HG03135 (cell line): ENCODE results near the gene ZNF81.
"Not testable (repeated sequence)": the region's sequence is repeated elsewhere in the genome, so short reads cannot be mapped to it uniquely, and the experiment has no call there.

Source experiments
- ATAC-seq: cut with Tn5 transposase; IDR thresholded peaks from one replicate; pipeline ENCODE4 v1.9.1; 2021; ENCODE audit warnings: mild to moderate bottlenecking, moderate library complexity; ENCODE audit not compliant: unreplicated experiment

The ZNF81 gene

DNA sequence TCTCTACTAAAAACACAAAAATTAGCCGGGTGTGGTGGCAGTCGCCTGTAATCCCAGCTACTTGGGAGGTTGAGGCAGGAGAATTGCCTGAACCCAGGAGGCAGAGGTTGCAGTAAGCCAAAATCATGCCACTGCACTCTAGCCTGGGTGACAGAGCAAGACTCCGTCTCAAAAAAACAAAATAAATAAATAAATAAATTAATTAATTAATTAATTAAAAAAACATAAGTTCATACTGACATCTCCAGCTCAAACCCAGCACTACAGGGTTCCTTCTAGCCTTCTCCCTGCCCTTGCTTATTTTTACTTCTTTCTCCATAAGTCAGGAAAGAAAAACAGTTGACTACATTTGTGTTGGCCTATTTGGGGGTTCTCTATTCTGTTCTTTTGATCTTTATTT is 95.3 kb downstream of the ZNF81 start:
- not testable (repeated sequence) for ATAC-seq

GRCh38 chrX:47933946-47934345 is 97.2 kb downstream of the ZNF81 start:
- ATAC-seq, result no peak

DNA sequence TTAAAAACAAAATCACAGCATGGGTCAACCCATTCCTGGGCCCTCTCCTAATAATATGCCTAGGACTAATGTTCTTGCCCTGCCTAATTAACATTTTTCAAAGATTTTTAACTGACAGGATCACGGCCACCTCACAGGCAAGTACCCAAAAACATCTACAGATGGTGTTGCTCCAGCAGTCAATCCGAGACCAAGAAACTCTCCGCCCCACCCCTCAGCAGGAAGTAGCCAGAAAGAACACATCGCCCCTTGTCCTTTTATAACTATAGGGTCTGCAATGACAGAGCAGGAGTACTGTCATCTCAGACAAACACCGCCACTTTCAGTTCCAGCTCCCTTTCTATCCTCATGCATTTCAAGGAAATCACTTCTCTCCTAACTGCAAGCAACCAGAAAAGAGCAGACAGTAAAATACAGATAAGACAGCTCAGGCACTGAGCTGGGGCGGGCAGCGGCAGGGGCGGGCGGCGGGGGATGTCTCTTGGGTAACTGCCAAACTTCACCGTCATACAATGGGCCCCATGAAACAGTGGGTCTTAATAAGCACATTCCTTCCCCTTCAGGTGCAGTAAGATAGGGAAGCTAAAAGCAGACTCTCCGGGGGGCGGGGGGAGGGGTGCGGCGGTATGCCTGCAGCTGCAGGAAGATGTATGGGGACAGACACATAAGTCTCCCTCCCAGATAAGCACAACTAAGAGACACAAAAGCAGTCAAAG is 99.7 kb downstream of the ZNF81 start:
- ATAC-seq, result no peak

DNA sequence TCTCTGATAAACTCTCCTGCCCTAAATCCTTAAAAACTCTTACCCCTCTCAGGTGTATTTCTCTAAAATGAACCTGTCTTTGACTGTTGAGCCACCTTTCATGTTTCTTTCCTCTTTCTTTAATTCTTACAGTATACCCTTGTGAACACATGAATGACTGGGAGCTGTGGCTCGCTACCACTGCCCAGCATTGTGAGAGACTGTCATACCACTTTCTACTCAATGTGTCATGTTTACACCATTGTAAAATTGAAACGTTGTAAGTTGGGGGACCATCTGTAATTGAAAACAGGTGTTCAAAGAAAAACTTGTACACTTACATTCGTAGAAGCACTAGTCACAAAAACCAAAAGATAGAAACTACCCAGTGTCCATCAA is 100.2 kb downstream of the ZNF81 start:
- ATAC-seq, result no peak

- ATAC-seq, result no peak
These were observed 103.7 kb downstream of the ZNF81 start for GRCh38 chrX:47940448-47940847.

GRCh38 chrX:47941423-47941822 is 104.7 kb downstream of the ZNF81 start:
- ATAC-seq, result no peak

DNA sequence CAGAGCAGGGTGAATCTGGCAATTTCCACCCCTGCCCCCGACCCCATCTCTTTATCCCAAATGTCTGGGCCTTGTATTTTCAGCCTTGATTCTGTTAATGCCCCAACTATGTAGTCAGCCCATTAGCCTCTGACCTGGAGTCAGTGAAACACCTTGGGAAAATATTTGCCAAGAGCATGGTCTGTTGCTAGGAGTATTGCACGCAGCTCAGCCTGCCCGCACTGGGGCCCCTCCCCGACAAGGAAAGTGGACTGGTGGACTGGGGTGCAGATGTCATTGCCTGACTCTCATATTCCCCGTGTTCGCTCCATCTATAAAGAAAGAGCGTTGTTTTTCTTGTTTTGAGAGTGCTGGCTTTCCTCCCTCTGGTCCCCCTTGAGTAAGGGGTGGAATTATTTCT is 118.6 kb downstream of the ZNF81 start:
- ATAC-seq, result not testable (repeated sequence)

- no peak for ATAC-seq
These were observed 119.3 kb downstream of the ZNF81 start for GRCh38 chrX:47956016-47956415.

- not testable (repeated sequence) for ATAC-seq
These were observed 121.5 kb downstream of the ZNF81 start for GRCh38 chrX:47958206-47958605.

DNA sequence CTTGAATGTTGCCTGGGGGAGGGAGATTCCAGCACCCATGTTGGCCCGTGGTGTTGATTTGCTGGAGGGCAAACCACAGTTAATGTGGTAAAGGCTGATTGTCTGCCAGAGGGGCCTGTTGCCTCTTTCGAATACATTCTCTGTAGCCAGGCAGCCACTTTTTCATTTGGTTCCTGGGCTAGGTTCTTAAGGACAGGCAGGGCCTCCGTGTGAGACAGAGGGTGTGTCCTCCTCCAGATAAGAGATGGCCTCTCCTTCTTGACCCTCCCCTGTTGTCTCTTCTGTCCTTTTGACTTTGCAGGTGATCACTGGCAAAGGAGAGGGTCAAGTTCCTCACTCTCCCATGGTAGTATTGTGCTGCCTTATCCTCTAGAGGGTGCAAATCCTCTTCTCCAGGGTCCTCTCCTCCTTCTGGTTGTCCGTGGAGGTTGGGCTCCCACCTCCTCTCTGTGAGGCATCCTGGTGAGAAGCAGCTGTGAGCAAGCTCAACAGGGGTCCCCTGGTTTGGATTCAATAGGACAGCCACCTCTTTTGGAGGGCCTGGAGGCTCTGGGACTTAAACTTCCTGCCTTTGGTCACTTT is 122.2 kb downstream of the ZNF81 start:
- no peak for ATAC-seq

- no peak for ATAC-seq
These were observed 123.7 kb downstream of the ZNF81 start for GRCh38 chrX:47960406-47960805.

- ATAC-seq, result not testable (repeated sequence)
These were observed 125.1 kb downstream of the ZNF81 start for GRCh38 chrX:47961830-47962229.

DNA sequence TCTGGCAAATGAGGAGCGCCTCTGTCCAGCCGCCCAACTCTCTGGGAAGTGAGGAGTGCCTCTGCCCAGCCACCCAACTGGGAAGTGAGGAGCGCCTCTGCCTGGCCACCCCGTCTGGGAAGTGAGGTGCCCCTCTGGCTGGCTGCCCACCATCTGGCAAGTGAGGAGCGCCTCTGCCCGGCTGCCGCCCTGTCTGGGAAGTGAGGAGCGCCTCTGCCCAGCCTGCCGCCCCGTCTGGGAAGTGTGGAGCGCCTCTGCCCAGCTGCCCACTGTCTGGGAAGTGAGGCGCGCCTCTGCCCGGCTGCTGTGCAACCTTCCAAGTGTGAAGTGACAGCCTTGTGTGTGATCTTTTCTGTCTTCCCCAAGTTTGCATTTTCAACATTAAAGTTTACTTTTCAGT is 128.8 kb downstream of the ZNF81 start:
- not testable (repeated sequence) for ATAC-seq
